MM.1S (cell line): ENCODE data around the gene NCDN.

Source experiments
- DNase-seq: peaks from one replicate; pipeline ENCODE4 v3.0.0-alpha.2; 2015
- H2AFZ ChIP-seq: fragments of 300-600 bp; sonication (generic); 2 replicates; pipeline ENCODE4 v1.6.0; 2016; ENCODE audit warnings: antibody characterized with exemption, low read length
- H3F3A ChIP-seq: fragments of 300-600 bp; sonication (generic); 2 replicates; pipeline ENCODE4 v1.6.1; 2016; ENCODE audit warnings: mild to moderate bottlenecking, antibody characterized with exemption, low read length, moderate library complexity, mixed read lengths; ENCODE audit not compliant: insufficient read depth
- H3K27ac ChIP-seq: fragments of 300-600 bp; sonication (generic); 2 replicates; pipeline ENCODE4 v1.5.1; 2016; ENCODE audit warnings: mild to moderate bottlenecking, low read length
- H3K27me3 ChIP-seq: fragments of 300-600 bp; sonication (generic); replicated peaks from 2 replicates; pipeline ENCODE4 v1.6.0; 2016; ENCODE audit warnings: low read length; ENCODE audit not compliant: insufficient read depth
- H3K36me3 ChIP-seq: fragments of 300-600 bp; sonication (generic); replicated peaks from 2 replicates; pipeline ENCODE4 v1.6.1; 2016; ENCODE audit warnings: mild to moderate bottlenecking, low read length, mixed read lengths; ENCODE audit not compliant: insufficient read depth
- H3K4me1 ChIP-seq: fragments of 300-600 bp; sonication (generic); 2 replicates; pipeline ENCODE4 v1.6.1; 2016; ENCODE audit warnings: low read length, mixed read lengths
- H3K4me2 ChIP-seq: fragments of 300-600 bp; sonication (generic); 2 replicates; pipeline ENCODE4 v1.6.0; 2016; ENCODE audit warnings: low read depth, low read length
- H3K4me3 ChIP-seq: fragments of 300-600 bp; sonication (generic); 2 replicates; pipeline ENCODE4 v1.5.1; 2016; ENCODE audit warnings: low read length, mixed read lengths
- H3K79me2 ChIP-seq: fragments of 300-600 bp; sonication (generic); 2 replicates; pipeline ENCODE4 v1.6.1; 2016; ENCODE audit warnings: mixed run types, low read length, mixed read lengths
- H3K9ac ChIP-seq: fragments of 300-600 bp; sonication (generic); 2 replicates; pipeline ENCODE4 v1.6.1; 2016; ENCODE audit warnings: low read length, mixed read lengths
- H3K9me2 ChIP-seq: fragments of 300-600 bp; sonication (generic); replicated peaks from 2 replicates; pipeline ENCODE4 v1.6.1; 2016; ENCODE audit warnings: mild to moderate bottlenecking, low read length, mixed read lengths; ENCODE audit not compliant: insufficient read depth
- H3K9me3 ChIP-seq: fragments of 300-600 bp; sonication (generic); replicated peaks from 2 replicates; pipeline ENCODE4 v1.6.1; 2016; ENCODE audit warnings: mild to moderate bottlenecking, low read length, mixed read lengths; ENCODE audit not compliant: insufficient read depth
- H4K20me1 ChIP-seq: fragments of 300-600 bp; sonication (generic); 2 replicates; pipeline ENCODE4 v1.6.1; 2016; ENCODE audit warnings: mild to moderate bottlenecking, low read length, moderate library complexity, mixed read lengths; ENCODE audit not compliant: insufficient read depth
- CTCF ChIP-seq: fragments of 300-600 bp; sonication (generic); IDR thresholded peaks from 2 replicates; pipeline ENCODE4 v1.5.1; 2016; ENCODE audit warnings: antibody characterized with exemption, low read length, mixed read lengths
- EZH2 ChIP-seq: fragments of 300-600 bp; sonication (generic); optimal IDR thresholded peaks from 2 replicates; pipeline ENCODE3; 2017; ENCODE audit warnings: low read depth, mild to moderate bottlenecking, antibody characterized with exemption, low read length, mixed read lengths
- EZH2phosphoT487 ChIP-seq: fragments of 300-600 bp; sonication (generic); IDR thresholded peaks from 2 replicates; pipeline ENCODE4 v1.6.1; 2018; ENCODE audit warnings: antibody characterized with exemption, low read length

NCDN gene

DNA sequence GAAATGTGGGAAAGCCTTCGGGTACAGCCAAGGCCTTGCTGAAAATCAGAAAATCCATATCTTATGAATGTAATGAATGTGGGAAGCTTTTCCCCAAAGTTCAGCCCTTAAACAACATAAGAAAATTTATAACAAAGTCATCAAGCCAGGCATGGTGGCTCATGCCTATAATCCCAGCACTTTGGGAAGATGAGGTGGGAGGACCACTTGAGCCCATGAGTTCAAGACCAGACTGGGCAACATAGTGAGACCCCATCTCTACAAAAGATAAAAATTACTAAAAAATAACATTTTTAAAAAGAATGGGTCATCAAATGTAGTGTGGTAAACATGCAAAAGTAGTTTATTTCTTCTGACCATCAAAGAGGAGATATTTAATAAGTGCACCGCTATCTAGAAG is 46.3 kb upstream of the NCDN start:
- no peak for DNase-seq
- Histone ChIP-seq H3K4me1 (peaks cover 22% of the 10 kb centered on the region), H3K4me2 (no peak overlapping the region), H3K4me3 (no peak overlapping the region), H2AFZ (no peak overlapping the region), H3K79me2 (peaks cover 50% of the 10 kb centered on the region), H3K9me3 (no peaks in the 10 kb centered on the region), H3K9ac (no peak overlapping the region), H3F3A (peaks cover 18% of the 10 kb centered on the region), H3K27ac (no peak overlapping the region), H3K36me3 (no peaks in the 10 kb centered on the region), H4K20me1 (no peaks in the 10 kb centered on the region; the same call in 1 of the 2 replicates), H3K9me2 (no peaks in the 10 kb centered on the region), H3K27me3 (no peaks in the 10 kb centered on the region)
- TF ChIP-seq EZH2 (no peak), EZH2phosphoT487 (no peak), CTCF (no peak)

DNA sequence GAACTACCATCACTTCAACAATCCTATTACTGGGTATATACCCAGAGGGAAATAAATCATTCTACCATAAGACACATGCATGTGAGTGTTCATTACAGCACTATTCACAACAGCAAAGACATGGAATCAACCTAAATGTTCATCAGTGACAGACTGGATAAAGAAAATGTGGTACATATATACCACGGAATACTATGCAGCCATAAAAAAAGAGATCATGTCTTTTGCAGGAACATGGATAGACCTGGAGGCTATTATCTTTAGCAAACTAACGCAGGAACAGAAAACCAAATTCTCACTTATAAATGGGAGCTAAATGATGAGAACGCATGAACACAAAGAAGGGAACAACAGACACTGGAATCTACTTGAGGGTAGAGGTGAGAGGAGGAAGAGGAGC is 39.4 kb upstream of the NCDN start:
- H3K36me3 ChIP-seq: no peaks in the 10 kb centered on the region
- H3K27ac ChIP-seq: no peak overlapping the region
- no peak overlapping the region for H3K9ac ChIP-seq
- no peak overlapping the region for H3K4me2 ChIP-seq
- no peaks in the 10 kb centered on the region for H3K4me1 ChIP-seq
- peaks cover 45% of the 10 kb centered on the region for H3K79me2 ChIP-seq
- H3K9me3 ChIP-seq: no peaks in the 10 kb centered on the region
- no peaks in the 10 kb centered on the region for H3F3A ChIP-seq
- no peak overlapping the region for H2AFZ ChIP-seq
- no peak for DNase-seq
- H3K4me3 ChIP-seq: no peak overlapping the region
- no peaks in the 10 kb centered on the region for H3K9me2 ChIP-seq
- H4K20me1 ChIP-seq: no peaks in the 10 kb centered on the region
- no peaks in the 10 kb centered on the region for H3K27me3 ChIP-seq
- TF ChIP-seq CTCF: no peak

DNA sequence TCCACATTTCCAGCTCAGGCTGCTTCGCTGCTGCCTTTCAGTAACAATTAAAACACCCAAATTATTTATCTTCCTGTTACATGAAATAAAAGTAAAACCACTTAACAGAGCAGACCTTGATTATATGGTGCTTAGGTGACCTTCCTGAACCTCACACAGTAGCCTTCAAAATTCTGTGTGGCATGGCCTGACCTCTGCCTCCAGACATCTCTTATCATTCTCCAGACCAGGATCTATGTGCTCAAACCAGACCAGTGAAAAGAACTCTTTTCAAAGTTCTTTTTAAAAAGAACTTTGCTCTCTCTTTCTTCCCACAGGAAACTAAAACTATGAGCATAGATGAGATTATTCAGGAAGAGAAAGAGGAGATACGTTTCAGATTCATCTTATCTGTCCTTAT is 38.2 kb upstream of the NCDN start:
- TF ChIP-seq CTCF: no peak
- no peak for TF ChIP-seq EZH2phosphoT487
- no peak for TF ChIP-seq EZH2
- H3K36me3 ChIP-seq: no peaks in the 10 kb centered on the region
- no peaks in the 10 kb centered on the region for H3F3A ChIP-seq
- H3K27ac ChIP-seq: no peak overlapping the region
- no peak overlapping the region for H3K4me2 ChIP-seq
- H3K9me2 ChIP-seq: no peaks in the 10 kb centered on the region
- peaks cover 33% of the 10 kb centered on the region for H3K79me2 ChIP-seq
- H3K4me1 ChIP-seq: no peaks in the 10 kb centered on the region
- H3K4me3 ChIP-seq: no peak overlapping the region
- no peaks in the 10 kb centered on the region for H3K27me3 ChIP-seq
- no peak overlapping the region for H2AFZ ChIP-seq
- no peak overlapping the region for H3K9ac ChIP-seq
- no peaks in the 10 kb centered on the region for H3K9me3 ChIP-seq
- H4K20me1 ChIP-seq: no peaks in the 10 kb centered on the region
- no peak for DNase-seq

- Histone ChIP-seq H2AFZ (no peak overlapping the region), H3F3A (no peaks in the 10 kb centered on the region), H3K27me3 (no peaks in the 10 kb centered on the region), H4K20me1 (no peaks in the 10 kb centered on the region), H3K9me3 (no peaks in the 10 kb centered on the region), H3K4me2 (no peak overlapping the region), H3K4me3 (no peak overlapping the region), H3K9ac (no peak overlapping the region), H3K79me2 (no peaks in the 10 kb centered on the region), H3K27ac (no peak overlapping the region), H3K4me1 (no peaks in the 10 kb centered on the region), H3K9me2 (no peaks in the 10 kb centered on the region), H3K36me3 (no peaks in the 10 kb centered on the region)
- no peak for DNase-seq
- no peak for TF ChIP-seq CTCF
- no peak for TF ChIP-seq EZH2
- TF ChIP-seq EZH2phosphoT487: no peak
Measured at GRCh38 chr1:35524106-35524505, 33.5 kb upstream of the NCDN start.
